HepG2 (cell line): ENCODE measurements around the gene ZFR. TPM values are rescaled to one million over a fixed set of nuclear protein-coding genes. Genes with fewer than 3 reads are reported as not detected.

ENCODE experiments used
- ADNP ChIP-seq: sonication (generic); formaldehyde crosslinking; IDR thresholded peaks from 2 replicates; pipeline ENCODE4 v1.4.0; 2020; ENCODE audit warnings: missing genetic modification reagents
- ERF ChIP-seq: IDR thresholded peaks from 2 replicates; pipeline ENCODE4 v1.6.1; 2018; ENCODE audit warnings: missing biosample characterization, missing genetic modification reagents
- HDAC2 ChIP-seq: sonication (generic); formaldehyde crosslinking; IDR thresholded peaks from 2 replicates; pipeline ENCODE4 v1.4.0; 2020; ENCODE audit warnings: missing genetic modification reagents
- HOMEZ ChIP-seq: IDR thresholded peaks from 2 replicates; pipeline ENCODE4 v1.6.1; 2016; ENCODE audit warnings: low read depth
- HOXA3 ChIP-seq: sonication (generic); formaldehyde crosslinking; IDR thresholded peaks from 2 replicates; pipeline ENCODE4 v1.5.0; 2020; ENCODE audit warnings: missing genetic modification reagents
- ISL2 ChIP-seq: sonication (generic); formaldehyde crosslinking; IDR thresholded peaks from 2 replicates; pipeline ENCODE4 v1.5.0; 2020; ENCODE audit warnings: missing genetic modification reagents
- MYNN ChIP-seq: sonication (generic); formaldehyde crosslinking; IDR thresholded peaks from 2 replicates; pipeline ENCODE4 v1.4.0; 2020; ENCODE audit warnings: mild to moderate bottlenecking, low read depth, missing genetic modification reagents
- NFATC3 ChIP-seq: sonication (generic); formaldehyde crosslinking; IDR thresholded peaks from 2 replicates; pipeline ENCODE4 v1.5.1; 2020; ENCODE audit warnings: mild to moderate bottlenecking, missing genetic modification reagents
- PBX2 ChIP-seq: IDR thresholded peaks from 2 replicates; pipeline ENCODE4 v1.6.1; 2016; ENCODE audit warnings: control low read depth
- PRDM10 ChIP-seq: sonication (generic); formaldehyde crosslinking; IDR thresholded peaks from 2 replicates; pipeline ENCODE4 v1.4.0; 2020; ENCODE audit warnings: low read depth, missing genetic modification reagents
- REPIN1 ChIP-seq: sonication (generic); formaldehyde crosslinking; IDR thresholded peaks from 2 replicates; pipeline ENCODE4 v1.8.0; 2022; ENCODE audit warnings: missing genetic modification reagents, low read depth, mild to moderate bottlenecking, borderline replicate concordance
- SKI ChIP-seq: fragments of 450-650 bp; IDR thresholded peaks from one replicate; pipeline ENCODE4 v1.6.1; 2018; ENCODE audit warnings: mild to moderate bottlenecking; ENCODE audit not compliant: partially characterized antibody
- SMAD3 ChIP-seq: sonication (generic); formaldehyde crosslinking; IDR thresholded peaks from 2 replicates; pipeline ENCODE4 v1.4.0; 2020; ENCODE audit warnings: missing genetic modification reagents
- SOX6 ChIP-seq, 2 experiments: fragments of 450-650 bp in 1 of 2; sonication (generic) in 1 of 2; formaldehyde crosslinking in 1 of 2; IDR thresholded peaks; 2 replicates each; pipeline versions ENCODE4 v1.4.0 to v1.6.1; 2017 to 2020; ENCODE audit warnings: antibody characterized with exemption in 1 of 2, mild to moderate bottlenecking in 1 of 2, missing genetic modification reagents in 1 of 2
- XRCC5 ChIP-seq: fragments of 200-400 bp; formaldehyde crosslinking; optimal IDR thresholded peaks from 2 replicates; pipeline ENCODE3; 2017; ENCODE audit warnings: mild to moderate bottlenecking, low read length
- ZFP37 ChIP-seq: sonication (generic); formaldehyde crosslinking; IDR thresholded peaks from 2 replicates; pipeline ENCODE4 v1.4.0; 2020; ENCODE audit warnings: missing genetic modification reagents, borderline replicate concordance
- ZGPAT ChIP-seq: IDR thresholded peaks from 2 replicates; pipeline ENCODE4 v1.6.1; 2016; ENCODE audit warnings: mild to moderate bottlenecking
- ZNF263 ChIP-seq: sonication (generic); formaldehyde crosslinking; IDR thresholded peaks from 2 replicates; pipeline ENCODE4 v1.4.0; 2020; ENCODE audit warnings: missing genetic modification reagents
- ZNF331 ChIP-seq: sonication (generic); formaldehyde crosslinking; IDR thresholded peaks from 2 replicates; pipeline ENCODE4 v1.4.0; 2020; ENCODE audit warnings: missing genetic modification reagents
- ZNF619 ChIP-seq: sonication (generic); formaldehyde crosslinking; IDR thresholded peaks from 2 replicates; pipeline ENCODE4 v1.4.0; 2020; ENCODE audit warnings: mild to moderate bottlenecking, missing genetic modification reagents
- ZNF709 ChIP-seq: sonication (generic); formaldehyde crosslinking; IDR thresholded peaks from 2 replicates; pipeline ENCODE4 v1.5.0; 2020; ENCODE audit warnings: mild to moderate bottlenecking, missing genetic modification reagents
- ZNF768 ChIP-seq: sonication (generic); formaldehyde crosslinking; IDR thresholded peaks from 2 replicates; pipeline ENCODE4 v1.4.0; 2020; ENCODE audit warnings: missing genetic modification reagents
- polyA plus RNA-seq, 8 experiments: library from polyadenylated mRNA; depleted of rRNA in 3 of 8; stranded (reverse) in 7 of 8; unstranded in 1 of 8; fragments of >200 nt; fragmentation: Illumina TruSeq in 4 of 8; extraction: Trizol in 4 of 8; gene quantifications; 2 replicates each; pipeline versions ENCODE4 v1.2.1 to v1.2.3, GENCODE V29; 2011 to 2016; ENCODE audit warnings: low read depth in 4 of 8, missing spikeins in 1 of 8, mixed read lengths in 1 of 8; ENCODE audit not compliant: insufficient read depth in 1 of 8
- total RNA-seq, 5 experiments: library from RNA; depleted of rRNA; stranded (reverse); fragments of >200 nt; fragmentation: Illumina TruSeq; extraction: Trizol; gene quantifications; 2 replicates each; pipeline ENCODE4 v1.2.3, GENCODE V29; 2016; ENCODE audit warnings: low read depth in 1 of 5

Gene ZFR
- total and polyA plus RNA-seq, 2 of the 13 experiments (the other 11 are each of a cell fraction or from before 2014, with no cell fraction given) = 89.0 to 92.8 TPM

GRCh38 chr5:32329395-32329834 is 115.1 kb downstream of the ZFR start (continued):
- TF ChIP-seq PBX2 (CRISPR knock-in tag) (no peak), SOX6 (IDR thresholded peaks at IDR 0.05) (no peak), SOX6 (CRISPR knock-in tag; IDR thresholded peaks at IDR 0.05) (0 out of 2 replicates have a peak, but pooled peaks have one; percentile 27), MYNN (CRISPR knock-in tag) (no peak), ZGPAT (CRISPR knock-in tag) (0 out of 2 replicates have a peak, but pooled peaks have one; percentile 24), ZNF263 (CRISPR knock-in tag) (peak; percentile 40; the same call in 1 of the 2 replicates), PRDM10 (CRISPR knock-in tag) (0 out of 2 replicates have a peak, but pooled peaks have one; percentile 48), ERF (peak; percentile 40; the same call in 1 of the 2 replicates), HOMEZ (no peak), XRCC5 (peak; percentile 79), HOXA3 (0 out of 2 replicates have a peak, but pooled peaks have one; percentile 24), ISL2 (peak; percentile 44; the same call in 1 of the 2 replicates), REPIN1 (CRISPR knock-in tag) (peak; percentile 42; the same call in 1 of the 2 replicates), ZNF709 (CRISPR knock-in tag) (no peak), SMAD3 (CRISPR knock-in tag) (no peak), NFATC3 (no peak), ZNF619 (CRISPR knock-in tag) (peak; percentile 48; the same call in 1 of the 2 replicates), ZFP37 (CRISPR knock-in tag) (no peak), HDAC2 (CRISPR knock-in tag) (peak; percentile 23; the same call in 1 of the 2 replicates), ZNF331 (peak; percentile 13; the same call in 1 of the 2 replicates), SKI (no peak), ZNF768 (peak; percentile 99), ADNP (peak; percentile 45; the same call in 1 of the 2 replicates)
